ENCODE data around the gene OCRL.

- TF ChIP-seq POLR2A (IDR thresholded peaks at IDR 0.05) (no peak), CTCF (IDR thresholded peaks at IDR 0.05) (no peak)
Observed at GRCh38 chrX:129561453-129561852, 21.4 kb downstream of the OCRL start.

All from uterus (tissue), 2 donors.